OCI-LY1 (cell line): ENCODE measurements around the gene CLDN5.

ENCODE experiments used
- H2AFZ ChIP-seq: fragments of 200-600 bp; sonication (generic), shearing (Covaris generic); 2 replicates; pipeline ENCODE4 v1.6.0; 2014; ENCODE audit warnings: antibody characterized with exemption, mild to moderate bottlenecking, low read length
- H3F3A ChIP-seq: fragments of 200-600 bp; sonication (generic), shearing (Covaris generic); 2 replicates; pipeline ENCODE4 v1.6.0; 2014; ENCODE audit warnings: mild to moderate bottlenecking, antibody characterized with exemption, low read length, moderate library complexity; ENCODE audit not compliant: insufficient read depth
- H3K27ac ChIP-seq: fragments of 200-600 bp; sonication (generic); 2 replicates; pipeline ENCODE4 v1.5.1; 2014; ENCODE audit warnings: low read length, mixed run types, mild to moderate bottlenecking, low read depth; ENCODE audit not compliant: poor library complexity, severe bottlenecking
- H3K27me3 ChIP-seq: fragments of 200-600 bp; sonication (generic); 2 replicates; pipeline ENCODE4 v1.6.0; 2014; ENCODE audit warnings: antibody characterized with exemption, mild to moderate bottlenecking, low read length, moderate library complexity; ENCODE audit not compliant: insufficient read depth
- H3K36me3 ChIP-seq: fragments of 200-600 bp; sonication (generic); 2 replicates; pipeline ENCODE4 v1.6.1; 2014; ENCODE audit warnings: mild to moderate bottlenecking, antibody characterized with exemption, low read length, moderate library complexity, mixed read lengths; ENCODE audit not compliant: insufficient read depth
- H3K4me1 ChIP-seq: fragments of 200-600 bp; sonication (generic); 2 replicates; pipeline ENCODE4 v1.5.1; 2014; ENCODE audit warnings: mild to moderate bottlenecking, low read length, moderate library complexity; ENCODE audit not compliant: insufficient read depth, severe bottlenecking
- H3K4me2 ChIP-seq: fragments of 200-600 bp; sonication (generic), shearing (Covaris generic); 2 replicates; pipeline ENCODE4 v1.6.1; 2014; ENCODE audit warnings: low read length
- H3K4me3 ChIP-seq: fragments of 200-600 bp; sonication (generic); 2 replicates; pipeline ENCODE4 v1.5.1; 2014; ENCODE audit warnings: low read length, low read depth, mild to moderate bottlenecking, mixed read lengths; ENCODE audit not compliant: poor library complexity, severe bottlenecking
- H3K79me2 ChIP-seq: fragments of 200-600 bp; shearing (Covaris generic); 2 replicates; pipeline ENCODE4 v1.6.1; 2016; ENCODE audit warnings: mixed run types, low read length, mixed read lengths; ENCODE audit not compliant: insufficient read depth
- H3K9ac ChIP-seq: fragments of 200-600 bp; sonication (generic), shearing (Covaris generic); 2 replicates; pipeline ENCODE4 v1.6.1; 2014; ENCODE audit warnings: mild to moderate bottlenecking, low read length, mixed read lengths
- H3K9me2 ChIP-seq: fragments of 200-600 bp; sonication (generic), shearing (Covaris generic); 2 replicates; pipeline ENCODE4 v1.6.1; 2014; ENCODE audit warnings: low read depth, mild to moderate bottlenecking, low read length, mixed read lengths
- H3K9me3 ChIP-seq: fragments of 200-600 bp; shearing (Covaris generic); 2 replicates; pipeline ENCODE4 v1.6.1; 2014; ENCODE audit warnings: low read length, mixed read lengths
- H4K20me1 ChIP-seq: fragments of 200-600 bp; sonication (generic), shearing (Covaris generic); 2 replicates; pipeline ENCODE4 v1.6.0; 2016; ENCODE audit warnings: mild to moderate bottlenecking, low read length; ENCODE audit not compliant: insufficient read depth
- CTCF ChIP-seq: fragments of 200-600 bp; sonication (generic), shearing (Covaris generic); IDR thresholded peaks from 2 replicates; pipeline ENCODE4 v1.5.1; 2017; ENCODE audit warnings: mild to moderate bottlenecking, antibody characterized with exemption, low read length, moderate library complexity, mixed read lengths
- EZH2 ChIP-seq: fragments of 200-600 bp; sonication (generic), shearing (Covaris generic); IDR thresholded peaks from 2 replicates; pipeline ENCODE4 v1.8.0; 2017; ENCODE audit warnings: borderline replicate concordance, mixed run types, mild to moderate bottlenecking, antibody characterized with exemption, low read length, moderate library complexity, mixed read lengths

CLDN5 gene

GRCh38 chr22:19525666-19526065, 1.5 kb upstream of the CLDN5 start:
- no peak overlapping the region for H3K9ac ChIP-seq
- no peak overlapping the region for H3K27ac ChIP-seq
- no peaks in the 10 kb centered on the region for H3K9me3 ChIP-seq
- H3F3A ChIP-seq, result no peaks in the 10 kb centered on the region
- no peak overlapping the region for H3K4me2 ChIP-seq
- H4K20me1 ChIP-seq, result no peaks in the 10 kb centered on the region
- no peaks in the 10 kb centered on the region; the same call in 1 of the 2 replicates for H3K36me3 ChIP-seq
- no peaks in the 10 kb centered on the region for H3K9me2 ChIP-seq
- TF ChIP-seq EZH2 (no peak), CTCF (no peak)
- H3K79me2 ChIP-seq, result no peaks in the 10 kb centered on the region
- H3K27me3 ChIP-seq, result 0 out of 2 replicates have a peak, but pooled peaks cover 4% of the 10 kb centered on the region
- H3K4me1 ChIP-seq, result no peaks in the 10 kb centered on the region
- H3K4me3 ChIP-seq, result no peak overlapping the region
- no peak overlapping the region for H2AFZ ChIP-seq

- Histone ChIP-seq H2AFZ (no peak overlapping the region), H3F3A (no peaks in the 10 kb centered on the region), H3K9ac (no peak overlapping the region), H3K4me2 (no peak overlapping the region), H3K9me3 (no peaks in the 10 kb centered on the region), H3K27me3 (0 out of 2 replicates have a peak, but pooled peaks cover 4% of the 10 kb centered on the region), H3K4me3 (no peak overlapping the region), H3K79me2 (no peaks in the 10 kb centered on the region), H3K27ac (no peak overlapping the region), H4K20me1 (no peaks in the 10 kb centered on the region), H3K4me1 (no peaks in the 10 kb centered on the region), H3K9me2 (no peaks in the 10 kb centered on the region), H3K36me3 (no peaks in the 10 kb centered on the region; the same call in 1 of the 2 replicates)
- no peak for TF ChIP-seq EZH2
- TF ChIP-seq CTCF, result no peak
Observed at GRCh38 chr22:19525116-19525660, 978 bp upstream of the CLDN5 start.

GRCh38 chr22:19523240-19524169, 705 bp downstream of the CLDN5 start:
- H3K9me2 ChIP-seq, result no peaks in the 10 kb centered on the region
- 0 out of 2 replicates have a peak, but pooled peaks cover 4% of the 10 kb centered on the region for H3K27me3 ChIP-seq
- no peak overlapping the region for H3K27ac ChIP-seq
- H4K20me1 ChIP-seq, result no peaks in the 10 kb centered on the region
- no peaks in the 10 kb centered on the region for H3K79me2 ChIP-seq
- H2AFZ ChIP-seq, result no peak overlapping the region
- H3K4me3 ChIP-seq, result no peak overlapping the region
- peaks cover 3% of the 10 kb centered on the region for H3K36me3 ChIP-seq
- H3K9ac ChIP-seq, result no peak overlapping the region
- no peak overlapping the region for H3K4me2 ChIP-seq
- H3F3A ChIP-seq, result no peaks in the 10 kb centered on the region
- no peaks in the 10 kb centered on the region for H3K9me3 ChIP-seq
- H3K4me1 ChIP-seq, result no peaks in the 10 kb centered on the region
- TF ChIP-seq CTCF (no peak), EZH2 (no peak)
